Upper lobe of left lung (tissue), 4 donors: Measurements from ENCODE around the gene PLXNA4.

Experiments used
- EP300 ChIP-seq, 4 donors: sonication (generic); formaldehyde crosslinking; IDR thresholded peaks; one replicate each; pipeline ENCODE4 v1.5.1; 2017; ENCODE audit warnings: antibody characterized with exemption in 4 of 4, control low read depth in 2 of 4
- POLR2AphosphoS5 ChIP-seq, 2 donors: sonication (generic); formaldehyde crosslinking; IDR thresholded peaks; one replicate each; pipeline ENCODE4 v1.5.1; 2017; ENCODE audit warnings: antibody characterized with exemption in 2 of 2

- TF ChIP-seq EP300 (IDR thresholded peaks at IDR 0.05) (no peak), POLR2AphosphoS5 (IDR thresholded peaks at IDR 0.05) (no peak)
Measured at GRCh38 chr7:132450188-132450587, 126.1 kb downstream of the PLXNA4 start.
